GM19351 (cell line): ENCODE data around the gene EMC10.

Experiments
- ATAC-seq: cut with Tn5 transposase; IDR thresholded peaks from one replicate; pipeline ENCODE4 v1.9.1; 2021; ENCODE audit warnings: mild to moderate bottlenecking, moderate library complexity; ENCODE audit not compliant: unreplicated experiment

EMC10 gene

DNA sequence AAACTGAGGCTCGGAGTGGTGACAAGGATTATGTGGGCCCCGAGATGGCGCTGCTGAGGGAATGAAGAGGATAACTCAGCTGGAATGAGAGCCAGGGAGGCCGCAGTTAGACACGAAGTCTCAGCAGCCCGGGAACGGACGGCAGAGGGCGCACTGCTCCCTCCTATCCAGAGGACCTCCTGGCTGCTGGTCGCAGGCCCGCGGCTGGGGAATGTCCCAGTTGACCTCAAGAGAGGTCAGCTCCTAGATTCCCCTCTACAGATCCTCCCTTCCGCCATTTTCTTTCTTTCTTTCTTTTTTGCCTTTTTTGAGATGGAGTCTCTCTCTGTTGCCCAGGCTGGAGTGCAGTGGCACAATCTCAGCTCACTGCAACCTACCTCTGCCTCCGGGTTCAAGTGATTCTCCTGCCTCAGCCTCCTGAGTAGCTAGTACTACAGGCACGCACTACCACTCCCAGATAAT lies 61.5 kb downstream of the EMC10 start:
- ATAC-seq, result no peak
